Trophoblast cell (in vitro differentiated cells and primary cell): Measurements from ENCODE around the gene ZNF383.
"Not testable (repeated sequence)": the region's sequence is repeated elsewhere in the genome, so short reads cannot be mapped to it uniquely, and the experiment has no call there.

Experiments
- DNase-seq, 2 donors: peaks; one replicate each; pipeline ENCODE4 v3.0.0-alpha.2; 2016
- H2AFZ ChIP-seq: 2 replicates; pipeline ENCODE4 v1.6.1; 2013; ENCODE audit warnings: low read length, moderate library complexity, mild to moderate bottlenecking; ENCODE audit not compliant: insufficient read depth, poor library complexity
- H2AK5ac ChIP-seq: 2 replicates; pipeline ENCODE4 v1.6.1; 2013; ENCODE audit warnings: mild to moderate bottlenecking, low read length
- H2BK120ac ChIP-seq: 2 replicates; pipeline ENCODE4 v1.6.1; 2013; ENCODE audit warnings: low read length, mild to moderate bottlenecking, moderate library complexity; ENCODE audit not compliant: insufficient read depth, poor library complexity
- H2BK12ac ChIP-seq: 2 replicates; pipeline ENCODE4 v1.6.1; 2013; ENCODE audit warnings: mild to moderate bottlenecking, low read length, moderate library complexity
- H2BK5ac ChIP-seq: 2 replicates; pipeline ENCODE4 v1.6.1; 2013; ENCODE audit warnings: low read length, low read depth, moderate library complexity, mild to moderate bottlenecking; ENCODE audit not compliant: poor library complexity
- H3K14ac ChIP-seq: 2 replicates; pipeline ENCODE4 v1.6.1; 2013; ENCODE audit warnings: mild to moderate bottlenecking, low read length
- H3K18ac ChIP-seq: 2 replicates; pipeline ENCODE4 v1.6.1; 2013; ENCODE audit warnings: mild to moderate bottlenecking, low read length
- H3K23ac ChIP-seq: 2 replicates; pipeline ENCODE4 v1.6.1; 2013; ENCODE audit warnings: low read length
- H3K27ac ChIP-seq: 2 replicates; pipeline ENCODE4 v1.5.1; 2013; ENCODE audit warnings: low read depth, mild to moderate bottlenecking, inconsistent platforms, low read length, moderate library complexity
- H3K27me3 ChIP-seq: 2 replicates; pipeline ENCODE4 v1.6.1; 2013; ENCODE audit warnings: inconsistent platforms, mild to moderate bottlenecking, low read length, moderate library complexity; ENCODE audit not compliant: insufficient read depth
- H3K36me3 ChIP-seq, 2 experiments: 1 replicate in 1 of 2; 2 replicates in 1 of 2; pipeline ENCODE4 v1.6.1; 2013; ENCODE audit warnings: low read length in 2 of 2, mild to moderate bottlenecking in 2 of 2, moderate library complexity in 1 of 2; ENCODE audit not compliant: insufficient read depth in 2 of 2, control insufficient read depth in 1 of 2
- H3K4ac ChIP-seq: 2 replicates; pipeline ENCODE4 v1.6.1; 2013; ENCODE audit warnings: low read depth, mild to moderate bottlenecking, low read length, moderate library complexity
- H3K4me1 ChIP-seq, 2 experiments: 1 replicate in 1 of 2; 2 replicates in 1 of 2; pipeline ENCODE4 v1.6.1; 2013; ENCODE audit warnings: low read length in 2 of 2, mild to moderate bottlenecking in 2 of 2, moderate library complexity in 1 of 2; ENCODE audit not compliant: insufficient read depth in 2 of 2, control insufficient read depth in 1 of 2
- H3K4me2 ChIP-seq: 2 replicates; pipeline ENCODE4 v1.6.1; 2013; ENCODE audit warnings: inconsistent platforms, mild to moderate bottlenecking, low read length, moderate library complexity
- H3K4me3 ChIP-seq: 2 replicates; pipeline ENCODE4 v1.5.1; 2013; ENCODE audit warnings: mild to moderate bottlenecking, low read depth, low read length, inconsistent platforms
- H3K79me1 ChIP-seq: one replicate; pipeline ENCODE4 v1.6.1; 2013; ENCODE audit warnings: low read length
- H3K79me2 ChIP-seq: 2 replicates; pipeline ENCODE4 v1.6.1; 2013; ENCODE audit warnings: low read length, mild to moderate bottlenecking; ENCODE audit not compliant: control insufficient read depth, insufficient read depth, poor library complexity
- H3K9ac ChIP-seq: 2 replicates; pipeline ENCODE4 v1.6.1; 2013; ENCODE audit warnings: mild to moderate bottlenecking, low read length
- H3K9me3 ChIP-seq: 2 replicates; pipeline ENCODE4 v1.6.1; 2013; ENCODE audit warnings: low read depth, mild to moderate bottlenecking, control low read depth, inconsistent platforms, low read length; ENCODE audit not compliant: insufficient read depth
- H4K12ac ChIP-seq: 2 replicates; pipeline ENCODE4 v1.6.1; 2013; ENCODE audit warnings: low read depth, mild to moderate bottlenecking, low read length, moderate library complexity
- H4K8ac ChIP-seq: 2 replicates; pipeline ENCODE4 v1.6.1; 2013; ENCODE audit warnings: low read depth, mild to moderate bottlenecking, low read length, moderate library complexity
- H4K91ac ChIP-seq: one replicate; pipeline ENCODE4 v1.6.1; 2013; ENCODE audit warnings: low read depth, mild to moderate bottlenecking, low read length, moderate library complexity
- WGBS: extraction: QIAGEN DNeasy Blood & Tissue Kit; methylation state at CpG from one replicate; pipeline ENCODE4 v1.1.7; 2013; ENCODE audit warnings: missing lambda C conversion rate; ENCODE audit not compliant: insufficient read length, insufficient coverage; ENCODE audit errors: extremely low coverage; 5-methylcytosine and 5-hydroxymethylcytosine counted together

The ZNF383 gene

GRCh38 chr19:37292998-37293939, 75.3 kb downstream of the ZNF383 start:
- H3K4me3 ChIP-seq, H3K14ac ChIP-seq, DNase-seq, H3K4ac ChIP-seq, H3K18ac ChIP-seq, H2BK5ac ChIP-seq, H3K9ac ChIP-seq, H3K27ac ChIP-seq, H3K23ac ChIP-seq, H3K36me3 ChIP-seq, H2BK120ac ChIP-seq, H2BK12ac ChIP-seq, H4K91ac ChIP-seq, H3K79me1 ChIP-seq, H2AK5ac ChIP-seq, H3K4me1 ChIP-seq, H3K27me3 ChIP-seq, H4K12ac ChIP-seq, H2AFZ ChIP-seq, H4K8ac ChIP-seq, H3K4me2 ChIP-seq, H3K79me2 ChIP-seq: not testable (repeated sequence)
- WGBS, result 100% methylated on average over 3 of the region's 63 CpGs
- H3K9me3 ChIP-seq, result peaks cover 11% of the 10 kb centered on the region

- not testable (repeated sequence) for H2BK5ac ChIP-seq, H4K12ac ChIP-seq, H3K27me3 ChIP-seq, H3K18ac ChIP-seq, H3K9ac ChIP-seq, H3K79me2 ChIP-seq, H4K8ac ChIP-seq, H3K4ac ChIP-seq, H3K27ac ChIP-seq, H3K36me3 ChIP-seq, H3K9me3 ChIP-seq, H3K23ac ChIP-seq, H2BK12ac ChIP-seq, H3K4me3 ChIP-seq, H2AFZ ChIP-seq, H3K79me1 ChIP-seq, DNase-seq, H2BK120ac ChIP-seq, H2AK5ac ChIP-seq, H3K14ac ChIP-seq, H4K91ac ChIP-seq, H3K4me2 ChIP-seq, H3K4me1 ChIP-seq
- no CpG with 5 or more reads among the region's 39 CpGs for WGBS
These were observed 76.2 kb downstream of the ZNF383 start for GRCh38 chr19:37294246-37294645.
